Common myeloid progenitor, CD34-positive (primary cell): ENCODE measurements around the gene CELA2A.
"Not testable (repeated sequence)": the region's sequence is repeated elsewhere in the genome, so short reads cannot be mapped to it uniquely, and the experiment has no call there.

Experiments used
- CTCF ChIA-PET: fragments of 350-600 bp; sonication (Branson Sonifier 250); formaldehyde crosslinking; loops from one replicate; lab custom pipeline; 2021; ENCODE audit warnings: antibody characterized with exemption; lab: Charles Lee
- POLR2A ChIA-PET: fragments of 350-600 bp; sonication (Branson Sonifier 250); formaldehyde crosslinking; loops from one replicate; lab custom pipeline; 2021; ENCODE audit warnings: antibody characterized with exemption; lab: Charles Lee
- DNase-seq, 3 donors: peaks; one replicate each; pipeline versions ENCODE4 v3.0.0 to v3.0.0-alpha.2; 2013
- H3K27ac ChIP-seq, 2 experiments: 1 replicate in 1 of 2; 2 replicates in 1 of 2; pipeline ENCODE4 v1.7.0; 2013; ENCODE audit warnings: inconsistent platforms in 2 of 2, low read length in 2 of 2, mild to moderate bottlenecking in 2 of 2, low read depth in 1 of 2, moderate library complexity in 1 of 2; ENCODE audit not compliant: severe bottlenecking in 2 of 2, insufficient read depth in 1 of 2, poor library complexity in 1 of 2
- H3K27me3 ChIP-seq, 5 experiments: replicated peaks in 2 of 5; 1 replicate in 3 of 5; 2 replicates in 2 of 5; pipeline versions ENCODE4 v1.6.1 to v1.7.0; 2013; ENCODE audit warnings: low read length in 4 of 5, mild to moderate bottlenecking in 2 of 5, moderate library complexity in 2 of 5, inconsistent platforms in 1 of 5; ENCODE audit not compliant: insufficient read depth in 5 of 5, control insufficient read depth in 4 of 5
- H3K36me3 ChIP-seq, 4 experiments: 1 replicate in 2 of 4; 2 replicates in 2 of 4; pipeline versions ENCODE4 v1.6.1 to v1.7.0; 2013; ENCODE audit warnings: low read length in 3 of 4, control low read depth in 1 of 4, mild to moderate bottlenecking in 1 of 4; ENCODE audit not compliant: control insufficient read depth in 4 of 4, insufficient read depth in 4 of 4
- H3K4me1 ChIP-seq, 4 experiments: 1 replicate in 3 of 4; 2 replicates in 1 of 4; pipeline versions ENCODE4 v1.6.1 to v1.7.1; 2013; ENCODE audit warnings: low read length in 3 of 4, mild to moderate bottlenecking in 3 of 4, control low read depth in 1 of 4, inconsistent platforms in 1 of 4, moderate library complexity in 1 of 4; ENCODE audit not compliant: control insufficient read depth in 4 of 4, insufficient read depth in 4 of 4; ENCODE audit errors: control extremely low read depth in 1 of 4
- H3K4me3 ChIP-seq, 7 experiments: 1 replicate in 4 of 7; 2 replicates in 3 of 7; pipeline versions ENCODE4 v1.5.1 to v1.7.0; 2013; ENCODE audit warnings: mild to moderate bottlenecking in 7 of 7, low read length in 6 of 7, moderate library complexity in 6 of 7, inconsistent platforms in 2 of 7, low read depth in 2 of 7, control low read depth in 1 of 7; ENCODE audit not compliant: insufficient read depth in 4 of 7, control insufficient read depth in 1 of 7; ENCODE audit errors: extremely low read depth in 1 of 7
- H3K9me3 ChIP-seq, 5 experiments: 1 replicate in 4 of 5; 2 replicates in 1 of 5; pipeline versions ENCODE4 v1.6.1 to v1.7.1; 2013; ENCODE audit warnings: low read length in 4 of 5, mild to moderate bottlenecking in 2 of 5, inconsistent platforms in 1 of 5, low read depth in 1 of 5, moderate library complexity in 1 of 5; ENCODE audit not compliant: control insufficient read depth in 4 of 5, insufficient read depth in 2 of 5; ENCODE audit errors: control extremely low read depth in 1 of 5
- WGBS: methylation state at CpG from one replicate; pipeline ENCODE4 v1.1.5; 2013; ENCODE audit not compliant: insufficient coverage; 5-methylcytosine and 5-hydroxymethylcytosine counted together

CELA2A gene

GRCh38 chr1:15454256-15454655, 2.3 kb upstream of the CELA2A start:
- Histone ChIP-seq H3K4me3 (no peak overlapping the region), H3K4me1 (no peaks in the 10 kb centered on the region), H3K9me3 (peaks cover 0 to 2% (median 2%) of the 10 kb centered on the region in 5 experiments), H3K27ac (no peak overlapping the region), H3K36me3 (no peaks in the 10 kb centered on the region), H3K27me3 (no peaks in the 10 kb centered on the region)
- WGBS, result 94% methylated on average over 2 of the region's 3 CpGs
- POLR2A ChIA-PET, result no interaction called here
- CTCF ChIA-PET, result no interaction called here
- no peak for DNase-seq

GRCh38 chr1:15455522-15455921, 1.0 kb upstream of the CELA2A start:
- POLR2A ChIA-PET, result no interaction called here
- DNase-seq, result no peak

GRCh38 chr1:15457585-15457984, 1.1 kb downstream of the CELA2A start:
- WGBS, result no CpG with 5 or more reads among the region's 2 CpGs
- H3K4me3 ChIP-seq, result no peak overlapping the region
- H3K4me1 ChIP-seq, result no peaks in the 10 kb centered on the region
- no peaks in the 10 kb centered on the region for H3K27me3 ChIP-seq
- DNase-seq, result no peak
- no peaks in the 10 kb centered on the region for H3K36me3 ChIP-seq
- H3K9me3 ChIP-seq, result no peaks in the 10 kb centered on the region
- ChIA-PET CTCF (no interaction called here), POLR2A (interaction anchor here (0.7 kb wide), 1 partner anchor 13 kb away, joined by 5 read pairs; no protein-coding TSS in a partner anchor)
- no peak overlapping the region for H3K27ac ChIP-seq

More at GRCh38 chr1:15455522-15455921, 1.0 kb upstream of the CELA2A start:
- H3K36me3 ChIP-seq, result no peaks in the 10 kb centered on the region
- H3K4me1 ChIP-seq, result no peaks in the 10 kb centered on the region
- 100% methylated on average over 3 of the region's 6 CpGs for WGBS
- no peaks in the 10 kb centered on the region for H3K27me3 ChIP-seq
- peaks cover 0 to 2% (median 2%) of the 10 kb centered on the region in 5 experiments for H3K9me3 ChIP-seq
- H3K27ac ChIP-seq, result no peak overlapping the region
- CTCF ChIA-PET, result no interaction called here
- H3K4me3 ChIP-seq, result no peak overlapping the region

- H3K36me3 ChIP-seq, POLR2A ChIA-PET, CTCF ChIA-PET, DNase-seq, H3K9me3 ChIP-seq, H3K4me1 ChIP-seq, H3K4me3 ChIP-seq, H3K27ac ChIP-seq, H3K27me3 ChIP-seq: not testable (repeated sequence)
- WGBS, result 90% methylated on average over 3 of the region's 4 CpGs
These were observed 1.9 kb downstream of the CELA2A start for GRCh38 chr1:15458388-15458787.

GRCh38 chr1:15459771-15460707, 3.5 kb downstream of the CELA2A start:
- Histone ChIP-seq H3K27ac (no peak overlapping the region), H3K9me3 (no peaks in the 10 kb centered on the region), H3K4me3 (no peak overlapping the region), H3K36me3 (no peaks in the 10 kb centered on the region), H3K27me3 (no peaks in the 10 kb centered on the region), H3K4me1 (no peaks in the 10 kb centered on the region)
- WGBS, result 91% methylated on average over 7 of the region's 10 CpGs
- no peak for DNase-seq
- ChIA-PET CTCF (no interaction called here), POLR2A (interaction anchor here (0.7 kb wide), 1 partner anchor 21 kb away, joined by 5 read pairs; no protein-coding TSS in a partner anchor)

GRCh38 chr1:15460708-15461095, 4.2 kb downstream of the CELA2A start:
- DNase-seq, result no peak
- Histone ChIP-seq H3K4me3 (no peak overlapping the region), H3K27ac (no peak overlapping the region), H3K36me3 (no peaks in the 10 kb centered on the region), H3K4me1 (no peaks in the 10 kb centered on the region), H3K27me3 (no peaks in the 10 kb centered on the region), H3K9me3 (no peaks in the 10 kb centered on the region)
- CTCF ChIA-PET, result no interaction called here
- POLR2A ChIA-PET, result interaction anchor here (0.7 kb wide), 1 partner anchor 21 kb away, joined by 5 read pairs; no protein-coding TSS in a partner anchor
- WGBS, result 90% methylated on average over 3 of the region's 9 CpGs

GRCh38 chr1:15463064-15463800, 6.7 kb downstream of the CELA2A start:
- WGBS, result 97% methylated on average over 5 of the region's 15 CpGs
- H3K4me3 ChIP-seq, CTCF ChIA-PET, H3K9me3 ChIP-seq, H3K27me3 ChIP-seq, DNase-seq, H3K36me3 ChIP-seq, POLR2A ChIA-PET, H3K27ac ChIP-seq, H3K4me1 ChIP-seq: not testable (repeated sequence)
